MM.1S (cell line): ENCODE measurements around the gene SIPA1.

Experiments used
- DNase-seq: peaks from one replicate; pipeline ENCODE4 v3.0.0-alpha.2; 2015
- H2AFZ ChIP-seq: fragments of 300-600 bp; sonication (generic); 2 replicates; pipeline ENCODE4 v1.6.0; 2016; ENCODE audit warnings: antibody characterized with exemption, low read length
- H3F3A ChIP-seq: fragments of 300-600 bp; sonication (generic); 2 replicates; pipeline ENCODE4 v1.6.1; 2016; ENCODE audit warnings: mild to moderate bottlenecking, antibody characterized with exemption, low read length, moderate library complexity, mixed read lengths; ENCODE audit not compliant: insufficient read depth
- H3K27ac ChIP-seq: fragments of 300-600 bp; sonication (generic); 2 replicates; pipeline ENCODE4 v1.5.1; 2016; ENCODE audit warnings: mild to moderate bottlenecking, low read length
- H3K27me3 ChIP-seq: fragments of 300-600 bp; sonication (generic); replicated peaks from 2 replicates; pipeline ENCODE4 v1.6.0; 2016; ENCODE audit warnings: low read length; ENCODE audit not compliant: insufficient read depth
- H3K36me3 ChIP-seq: fragments of 300-600 bp; sonication (generic); replicated peaks from 2 replicates; pipeline ENCODE4 v1.6.1; 2016; ENCODE audit warnings: mild to moderate bottlenecking, low read length, mixed read lengths; ENCODE audit not compliant: insufficient read depth
- H3K4me1 ChIP-seq: fragments of 300-600 bp; sonication (generic); 2 replicates; pipeline ENCODE4 v1.6.1; 2016; ENCODE audit warnings: low read length, mixed read lengths
- H3K4me2 ChIP-seq: fragments of 300-600 bp; sonication (generic); 2 replicates; pipeline ENCODE4 v1.6.0; 2016; ENCODE audit warnings: low read depth, low read length
- H3K4me3 ChIP-seq: fragments of 300-600 bp; sonication (generic); 2 replicates; pipeline ENCODE4 v1.5.1; 2016; ENCODE audit warnings: low read length, mixed read lengths
- H3K79me2 ChIP-seq: fragments of 300-600 bp; sonication (generic); 2 replicates; pipeline ENCODE4 v1.6.1; 2016; ENCODE audit warnings: mixed run types, low read length, mixed read lengths
- H3K9ac ChIP-seq: fragments of 300-600 bp; sonication (generic); 2 replicates; pipeline ENCODE4 v1.6.1; 2016; ENCODE audit warnings: low read length, mixed read lengths
- H3K9me2 ChIP-seq: fragments of 300-600 bp; sonication (generic); replicated peaks from 2 replicates; pipeline ENCODE4 v1.6.1; 2016; ENCODE audit warnings: mild to moderate bottlenecking, low read length, mixed read lengths; ENCODE audit not compliant: insufficient read depth
- H3K9me3 ChIP-seq: fragments of 300-600 bp; sonication (generic); replicated peaks from 2 replicates; pipeline ENCODE4 v1.6.1; 2016; ENCODE audit warnings: mild to moderate bottlenecking, low read length, mixed read lengths; ENCODE audit not compliant: insufficient read depth
- H4K20me1 ChIP-seq: fragments of 300-600 bp; sonication (generic); 2 replicates; pipeline ENCODE4 v1.6.1; 2016; ENCODE audit warnings: mild to moderate bottlenecking, low read length, moderate library complexity, mixed read lengths; ENCODE audit not compliant: insufficient read depth
- CTCF ChIP-seq: fragments of 300-600 bp; sonication (generic); IDR thresholded peaks from 2 replicates; pipeline ENCODE4 v1.5.1; 2016; ENCODE audit warnings: antibody characterized with exemption, low read length, mixed read lengths
- EZH2 ChIP-seq: fragments of 300-600 bp; sonication (generic); optimal IDR thresholded peaks from 2 replicates; pipeline ENCODE3; 2017; ENCODE audit warnings: low read depth, mild to moderate bottlenecking, antibody characterized with exemption, low read length, mixed read lengths
- EZH2phosphoT487 ChIP-seq: fragments of 300-600 bp; sonication (generic); IDR thresholded peaks from 2 replicates; pipeline ENCODE4 v1.6.1; 2018; ENCODE audit warnings: antibody characterized with exemption, low read length

The SIPA1 gene

GRCh38 chr11:65589444-65590239 lies 48.3 kb upstream of the SIPA1 start:
- Histone ChIP-seq H3K79me2 (peaks cover 17% of the 10 kb centered on the region), H3K27me3 (no peaks in the 10 kb centered on the region), H3F3A (peaks cover 32% of the 10 kb centered on the region), H3K9ac (no peak overlapping the region), H3K9me3 (no peaks in the 10 kb centered on the region), H3K4me1 (peaks cover 33% of the 10 kb centered on the region), H3K27ac (no peak overlapping the region), H4K20me1 (no peaks in the 10 kb centered on the region), H3K36me3 (no peaks in the 10 kb centered on the region), H2AFZ (no peak overlapping the region), H3K4me3 (no peak overlapping the region), H3K4me2 (no peak overlapping the region), H3K9me2 (no peaks in the 10 kb centered on the region)
- no peak for DNase-seq
- TF ChIP-seq EZH2, result no peak

GRCh38 chr11:65590240-65590738 lies 47.6 kb upstream of the SIPA1 start:
- H3K4me1 ChIP-seq, result peaks cover 33% of the 10 kb centered on the region
- DNase-seq, result no peak
- no peaks in the 10 kb centered on the region for H4K20me1 ChIP-seq
- H3K36me3 ChIP-seq, result no peaks in the 10 kb centered on the region
- no peaks in the 10 kb centered on the region for H3K27me3 ChIP-seq
- no peak overlapping the region for H3K4me2 ChIP-seq
- H3F3A ChIP-seq, result peaks cover 32% of the 10 kb centered on the region
- no peaks in the 10 kb centered on the region for H3K9me2 ChIP-seq
- no peaks in the 10 kb centered on the region for H3K9me3 ChIP-seq
- H3K79me2 ChIP-seq, result peaks cover 17% of the 10 kb centered on the region
- H3K4me3 ChIP-seq, result no peak overlapping the region
- no peak for TF ChIP-seq CTCF
- no peak for TF ChIP-seq EZH2
- no peak for TF ChIP-seq EZH2phosphoT487
- no peak overlapping the region for H2AFZ ChIP-seq
- no peak overlapping the region for H3K9ac ChIP-seq
- no peak overlapping the region for H3K27ac ChIP-seq

- Histone ChIP-seq H2AFZ (no peak overlapping the region), H3K27ac (no peak overlapping the region), H3K4me3 (no peak overlapping the region), H4K20me1 (no peaks in the 10 kb centered on the region), H3K9me3 (no peaks in the 10 kb centered on the region), H3K9ac (no peak overlapping the region), H3K79me2 (peaks cover 5% of the 10 kb centered on the region), H3F3A (peaks cover 16% of the 10 kb centered on the region), H3K27me3 (no peaks in the 10 kb centered on the region), H3K36me3 (no peaks in the 10 kb centered on the region), H3K4me1 (peaks cover 18% of the 10 kb centered on the region), H3K9me2 (no peaks in the 10 kb centered on the region), H3K4me2 (no peak overlapping the region)
- TF ChIP-seq EZH2phosphoT487 (no peak), CTCF (no peak), EZH2 (no peak)
- no peak for DNase-seq
Measured at GRCh38 chr11:65591939-65592857, 45.7 kb upstream of the SIPA1 start.
